Spleen (tissue), 11 donors: ENCODE data around the gene RHEX. TPM values are rescaled to one million over a fixed set of nuclear protein-coding genes. Genes with fewer than 3 reads are reported as not detected.

Experiments
- DNase-seq: peaks from one replicate; pipeline ENCODE4 v3.0.0-alpha.2; 2020
- H3K27ac ChIP-seq, 8 donors: fragments of 200-600 bp; sonication (generic) in 7 of 8; 1 replicate in 4 of 8; 2 replicates in 4 of 8; pipeline versions ENCODE4 v1.5.0 to v1.8.0; 2016 to 2021; ENCODE audit warnings: inconsistent platforms in 4 of 8, mild to moderate bottlenecking in 4 of 8, moderate library complexity in 1 of 8
- H3K27me3 ChIP-seq, 7 donors: fragments of 200-600 bp; sonication (generic) in 6 of 7; replicated peaks in 1 of 7; 1 replicate in 4 of 7; 2 replicates in 3 of 7; pipeline versions ENCODE4 v1.5.0 to v1.8.0; 2016 to 2021; ENCODE audit warnings: inconsistent platforms in 3 of 7, mild to moderate bottlenecking in 1 of 7
- H3K36me3 ChIP-seq, 6 donors: fragments of 200-600 bp; sonication (generic) in 5 of 6; 1 replicate in 4 of 6; 2 replicates in 2 of 6; pipeline versions ENCODE4 v1.5.0 to v1.8.0; 2016 to 2021; ENCODE audit warnings: inconsistent platforms in 2 of 6
- H3K4me1 ChIP-seq, 6 donors: fragments of 200-600 bp; sonication (generic) in 5 of 6; 1 replicate in 3 of 6; 2 replicates in 3 of 6; pipeline versions ENCODE4 v1.5.0 to v1.8.0; 2016 to 2021; ENCODE audit warnings: inconsistent platforms in 3 of 6
- H3K4me3 ChIP-seq, 8 donors: fragments of 200-600 bp; sonication (generic) in 7 of 8; 1 replicate in 4 of 8; 2 replicates in 4 of 8; pipeline versions ENCODE4 v1.5.0 to v1.8.0; 2016 to 2021; ENCODE audit warnings: inconsistent platforms in 4 of 8, mild to moderate bottlenecking in 4 of 8, moderate library complexity in 2 of 8
- H3K9me3 ChIP-seq, 8 donors: fragments of 200-600 bp; sonication (generic) in 7 of 8; 1 replicate in 4 of 8; 2 replicates in 4 of 8; pipeline versions ENCODE4 v1.5.0 to v1.8.0; 2016 to 2021; ENCODE audit warnings: inconsistent platforms in 4 of 8
- POLR2A ChIP-seq, 3 donors: fragments of 450-650 bp; IDR thresholded peaks; one replicate each; pipeline ENCODE4 v1.5.1; 2017; ENCODE audit warnings: antibody characterized with exemption in 3 of 3, mild to moderate bottlenecking in 1 of 3
- POLR2AphosphoS5 ChIP-seq, 3 donors: sonication (generic); formaldehyde crosslinking; IDR thresholded peaks; one replicate each; pipeline ENCODE4 v1.5.1; 2017; ENCODE audit warnings: antibody characterized with exemption in 3 of 3
- WGBS, 5 donors: extraction: QIAGEN DNeasy Blood & Tissue Kit in 3 of 5; methylation state at CpG; one replicate each; pipeline versions ENCODE4 v1.1.5 to v1.1.7; 2013 to 2018; 5-methylcytosine and 5-hydroxymethylcytosine counted together
- intact Hi-C: fragments of 100-400 bp; cut with DNase I; formaldehyde crosslinking; loops from one replicate; pipeline ENCODE4 v1.15.0; 2023; ENCODE audit warnings: low total_unique reads
- polyA plus RNA-seq, 3 donors: library from polyadenylated mRNA; stranded (reverse); fragments of 200-250 nt; gene quantifications; one replicate each; pipeline ENCODE4 v1.2.1, GENCODE V29; 2013
- total RNA-seq, 7 donors: library from RNA; depleted of rRNA in 3 of 7; stranded (reverse); fragments of >200 nt in 3 of 7; fragmentation: NEBNext Ultra II Directional in 4 of 7; extraction: Animal tissue kit (Norgen Biotek cat#: 25700) in 4 of 7; gene quantifications; one replicate each; pipeline versions ENCODE4 v1.1.0 to v1.2.1, GENCODE V29; 2016 to 2021
- TF ChIP-seq, protein P1 (sequence below), 11 experiments: fragments of 200-600 bp in 7 of 11; fragments of 450-650 bp in 4 of 11; sonication (generic) in 4 of 11; IDR thresholded peaks in 8 of 11; conservative IDR thresholded peaks in 3 of 11; 1 replicate in 7 of 11; 2 replicates in 4 of 11; pipeline versions ENCODE4 v1.4.0 to v1.8.0; 2016 to 2021; ENCODE audit warnings: antibody characterized with exemption in 11 of 11, inconsistent platforms in 4 of 11, mild to moderate bottlenecking in 1 of 11
- donor health status: healthy with polysubstance abuse.
- donor health status: DM: no; HTN: no; CAD: no; lungs with moderate emphysema.
- donor health status: DM: no; HTN: no; CAD: no.
- donor health status: Bipolar disorder and iron deficiency.
- donor health status: healthy.
- donor health status: DM: no; HTN: no; CAD: no.
- donor health status: DM: yes; HTN: yes; CAD: no.

Gene RHEX
- total and polyA plus RNA-seq, 10 donors = 0.91 to 6.2 (median 2.4) TPM

DNA sequence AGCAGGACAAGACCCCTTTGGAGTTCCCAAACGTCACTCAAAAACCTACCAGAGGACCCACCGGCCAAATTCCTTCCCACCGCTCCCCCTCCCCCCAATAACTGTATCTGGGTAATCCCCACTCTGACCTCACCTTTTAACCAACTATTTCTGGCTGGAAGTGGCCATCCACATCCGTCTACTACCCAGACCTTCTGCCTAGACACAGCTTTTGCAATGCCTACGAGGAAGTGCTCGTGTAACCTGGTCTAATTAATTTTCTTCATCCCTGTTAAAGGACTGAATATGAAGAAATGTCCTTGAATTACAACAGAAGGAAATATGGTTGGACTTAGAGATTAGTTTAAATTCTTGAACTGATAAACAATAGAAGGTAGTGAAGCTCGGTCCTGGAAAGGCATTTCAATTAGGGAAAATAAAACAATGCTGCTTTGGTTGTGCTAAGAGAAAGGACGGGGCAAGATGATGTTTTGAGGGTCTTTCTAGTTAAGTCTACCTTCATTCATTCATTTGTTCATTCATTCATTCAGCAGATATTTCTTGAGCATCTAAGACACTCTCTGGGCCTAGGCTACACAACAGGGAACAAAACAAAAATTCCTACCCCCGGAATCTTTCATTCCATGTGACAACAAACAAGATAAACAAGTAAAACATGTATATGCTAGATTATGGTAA, 45.4 kb downstream of the RHEX start:
- H3K4me3 ChIP-seq = no peak overlapping the region
- intact Hi-C loops = no loop called here
- peaks cover 6 to 47% (median 18%) of the 10 kb centered on the region in 6 donors for H3K4me1 ChIP-seq
- peaks cover 0 to 3% (median 0%) of the 10 kb centered on the region in 7 donors for H3K27me3 ChIP-seq
- TF ChIP-seq POLR2A (IDR thresholded peaks at IDR 0.05) = no peak
- TF ChIP-seq POLR2AphosphoS5 (IDR thresholded peaks at IDR 0.05) = no peak
- TF ChIP-seq, protein P1, sequence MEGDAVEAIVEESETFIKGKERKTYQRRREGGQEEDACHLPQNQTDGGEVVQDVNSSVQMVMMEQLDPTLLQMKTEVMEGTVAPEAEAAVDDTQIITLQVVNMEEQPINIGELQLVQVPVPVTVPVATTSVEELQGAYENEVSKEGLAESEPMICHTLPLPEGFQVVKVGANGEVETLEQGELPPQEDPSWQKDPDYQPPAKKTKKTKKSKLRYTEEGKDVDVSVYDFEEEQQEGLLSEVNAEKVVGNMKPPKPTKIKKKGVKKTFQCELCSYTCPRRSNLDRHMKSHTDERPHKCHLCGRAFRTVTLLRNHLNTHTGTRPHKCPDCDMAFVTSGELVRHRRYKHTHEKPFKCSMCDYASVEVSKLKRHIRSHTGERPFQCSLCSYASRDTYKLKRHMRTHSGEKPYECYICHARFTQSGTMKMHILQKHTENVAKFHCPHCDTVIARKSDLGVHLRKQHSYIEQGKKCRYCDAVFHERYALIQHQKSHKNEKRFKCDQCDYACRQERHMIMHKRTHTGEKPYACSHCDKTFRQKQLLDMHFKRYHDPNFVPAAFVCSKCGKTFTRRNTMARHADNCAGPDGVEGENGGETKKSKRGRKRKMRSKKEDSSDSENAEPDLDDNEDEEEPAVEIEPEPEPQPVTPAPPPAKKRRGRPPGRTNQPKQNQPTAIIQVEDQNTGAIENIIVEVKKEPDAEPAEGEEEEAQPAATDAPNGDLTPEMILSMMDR (IDR thresholded peaks at IDR 0.05 in 8 of 11, conservative IDR thresholded peaks at IDR 0.05 in 3 of 11) = no peak
- H3K9me3 ChIP-seq = no peaks in the 10 kb centered on the region
- H3K36me3 ChIP-seq = no peaks in the 10 kb centered on the region
- WGBS, 5 donors = 55 to 82% (median 67%) methylated on average over 9 of the region's 9 CpGs
- no peak for DNase-seq
- no peak overlapping the region for H3K27ac ChIP-seq

DNA sequence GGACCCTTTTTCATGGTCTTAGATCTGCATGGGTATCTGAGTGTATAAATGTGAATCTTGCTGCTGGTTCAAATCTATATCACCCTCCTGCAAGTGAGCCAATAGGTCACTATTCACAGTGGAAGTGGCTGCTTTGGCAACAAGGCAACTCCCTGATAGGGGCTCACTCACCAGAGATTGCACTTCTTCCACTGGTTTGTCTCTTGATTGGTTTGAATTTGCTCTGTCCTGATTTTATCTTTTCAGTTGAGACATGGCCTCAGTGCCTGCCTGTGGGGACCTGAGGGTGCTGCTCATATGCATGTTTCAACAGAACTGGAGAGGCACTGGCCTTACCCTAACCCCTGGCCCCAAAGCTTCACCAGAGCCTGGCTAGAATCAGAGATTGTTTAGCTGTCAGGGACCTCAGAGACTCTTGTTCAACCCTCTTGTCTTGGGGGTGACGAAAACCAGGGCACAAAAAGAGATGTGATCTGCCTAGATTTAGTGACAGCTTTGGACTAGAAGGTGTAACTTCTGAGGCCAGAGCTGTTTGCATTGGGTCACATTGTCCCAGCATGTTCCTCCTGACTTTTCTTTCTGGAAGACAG, 47.3 kb downstream of the RHEX start:
- Histone ChIP-seq H3K4me3 (no peak overlapping the region), H3K9me3 (no peaks in the 10 kb centered on the region), H3K27me3 (no peaks in the 10 kb centered on the region), H3K27ac (no peak overlapping the region), H3K4me1 (peaks cover 6 to 47% (median 18%) of the 10 kb centered on the region in 6 donors), H3K36me3 (no peaks in the 10 kb centered on the region)
- no peak for DNase-seq
- TF ChIP-seq POLR2AphosphoS5 (IDR thresholded peaks at IDR 0.05) = no peak
- intact Hi-C loops = loop anchor here (10.0 kb wide), 1 partner anchor 306 kb away; no protein-coding TSS in a partner anchor
- WGBS, 5 donors = 80 to 93% (median 82%) methylated on average over 1 of the region's 1 CpG

DNA sequence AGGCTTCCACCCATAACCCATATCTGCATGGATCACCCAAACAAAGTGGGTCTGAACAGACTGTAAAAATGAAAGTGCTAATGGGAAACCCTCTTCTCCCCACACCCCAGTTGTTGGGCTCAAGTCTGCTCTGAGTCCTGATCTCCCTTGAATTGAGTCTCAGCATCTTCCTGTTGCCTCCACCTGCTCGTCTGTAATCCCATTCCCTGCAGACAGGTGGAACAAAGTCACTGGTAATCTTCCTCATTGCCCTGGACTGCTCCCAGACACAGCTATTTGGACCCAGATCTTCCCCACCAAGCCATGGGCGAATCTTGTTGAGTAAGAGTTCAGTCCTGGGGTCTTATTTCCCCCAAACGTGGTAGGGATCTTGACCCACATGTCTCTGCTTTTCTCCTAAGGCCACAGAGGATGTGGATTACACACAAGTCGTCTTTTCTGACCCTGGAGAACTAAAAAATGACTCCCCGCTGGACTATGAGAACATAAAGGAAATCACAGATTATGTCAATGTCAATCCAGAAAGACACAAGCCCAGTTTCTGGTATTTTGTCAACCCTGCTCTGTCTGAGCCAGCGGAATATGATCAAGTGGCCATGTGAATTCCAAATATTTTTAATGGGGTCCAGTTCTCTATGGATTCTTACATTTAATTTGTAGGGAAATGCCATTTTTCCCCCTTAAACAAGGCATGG, 48.5 kb downstream of the RHEX start:
- intact Hi-C loops = loop anchor here (10.0 kb wide), 1 partner anchor 307 kb away; no protein-coding TSS in a partner anchor
- H3K4me1 ChIP-seq = peaks cover 6 to 54% (median 18%) of the 10 kb centered on the region in 6 donors
- WGBS, 5 donors = 51 to 63% (median 56%) methylated on average over 6 of the region's 6 CpGs

DNA sequence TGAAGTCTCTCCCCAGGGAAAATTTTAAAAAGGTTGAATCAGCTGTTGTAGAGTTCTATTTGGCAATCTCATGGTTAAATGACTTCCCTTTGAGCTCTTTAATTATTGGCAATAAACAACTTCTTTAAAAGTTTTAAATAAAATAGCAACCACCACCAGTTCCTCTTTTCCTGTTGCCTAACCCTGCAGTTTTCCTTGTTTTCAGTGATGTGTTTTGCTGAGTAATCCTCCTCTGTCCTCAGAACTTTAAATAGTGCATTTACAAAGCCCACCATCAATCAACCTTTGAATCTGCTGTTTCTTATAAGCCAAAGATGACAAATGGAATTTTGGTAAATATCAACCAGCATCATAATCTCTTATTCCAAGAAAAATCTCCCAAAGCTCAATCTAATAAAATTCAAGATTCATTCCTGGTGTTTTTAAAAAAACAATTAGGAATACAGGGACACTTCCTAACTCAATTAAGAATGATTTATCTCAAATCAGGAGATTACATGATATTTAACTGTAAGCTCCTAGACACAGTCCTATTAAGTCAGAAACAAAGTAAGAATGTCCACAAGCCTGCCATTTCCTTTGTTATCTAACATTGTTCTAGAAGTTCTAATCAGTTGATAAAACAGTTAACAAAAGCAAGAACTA, 49.4 kb downstream of the RHEX start:
- peaks cover 6 to 57% (median 18%) of the 10 kb centered on the region in 6 donors for H3K4me1 ChIP-seq
- DNase-seq = no peak
- intact Hi-C loops = loop anchor here (10.0 kb wide), 1 partner anchor 308 kb away; no protein-coding TSS in a partner anchor

More for the DNA sequence above, 48.5 kb downstream of the RHEX start:
- Histone ChIP-seq H3K36me3 (no peaks in the 10 kb centered on the region), H3K27me3 (no peaks in the 10 kb centered on the region), H3K4me3 (no peak overlapping the region), H3K9me3 (no peaks in the 10 kb centered on the region), H3K27ac (no peak overlapping the region)
- DNase-seq = no peak
- TF ChIP-seq, protein P1 (IDR thresholded peaks at IDR 0.05 in 8 of 11, conservative IDR thresholded peaks at IDR 0.05 in 3 of 11) = no peak
- no peak for TF ChIP-seq POLR2AphosphoS5 (IDR thresholded peaks at IDR 0.05)
- no peak for TF ChIP-seq POLR2A (IDR thresholded peaks at IDR 0.05)

More for the DNA sequence above, 49.4 kb downstream of the RHEX start:
- no peaks in the 10 kb centered on the region for H3K36me3 ChIP-seq
- no peak overlapping the region for H3K4me3 ChIP-seq
- no peak overlapping the region for H3K27ac ChIP-seq
- no peaks in the 10 kb centered on the region for H3K27me3 ChIP-seq
- H3K9me3 ChIP-seq = no peaks in the 10 kb centered on the region
- TF ChIP-seq POLR2A (IDR thresholded peaks at IDR 0.05) (no peak), POLR2AphosphoS5 (IDR thresholded peaks at IDR 0.05) (no peak)
- TF ChIP-seq, protein P1 (IDR thresholded peaks at IDR 0.05 in 8 of 11, conservative IDR thresholded peaks at IDR 0.05 in 3 of 11) = no peak
